HG02798 (cell line): ENCODE measurements around the gene MESD.

Experiments used
- ATAC-seq: cut with Tn5 transposase; IDR thresholded peaks from one replicate; pipeline ENCODE4 v1.9.1; 2021; ENCODE audit warnings: mild to moderate bottlenecking; ENCODE audit not compliant: unreplicated experiment, poor library complexity

MESD gene

DNA sequence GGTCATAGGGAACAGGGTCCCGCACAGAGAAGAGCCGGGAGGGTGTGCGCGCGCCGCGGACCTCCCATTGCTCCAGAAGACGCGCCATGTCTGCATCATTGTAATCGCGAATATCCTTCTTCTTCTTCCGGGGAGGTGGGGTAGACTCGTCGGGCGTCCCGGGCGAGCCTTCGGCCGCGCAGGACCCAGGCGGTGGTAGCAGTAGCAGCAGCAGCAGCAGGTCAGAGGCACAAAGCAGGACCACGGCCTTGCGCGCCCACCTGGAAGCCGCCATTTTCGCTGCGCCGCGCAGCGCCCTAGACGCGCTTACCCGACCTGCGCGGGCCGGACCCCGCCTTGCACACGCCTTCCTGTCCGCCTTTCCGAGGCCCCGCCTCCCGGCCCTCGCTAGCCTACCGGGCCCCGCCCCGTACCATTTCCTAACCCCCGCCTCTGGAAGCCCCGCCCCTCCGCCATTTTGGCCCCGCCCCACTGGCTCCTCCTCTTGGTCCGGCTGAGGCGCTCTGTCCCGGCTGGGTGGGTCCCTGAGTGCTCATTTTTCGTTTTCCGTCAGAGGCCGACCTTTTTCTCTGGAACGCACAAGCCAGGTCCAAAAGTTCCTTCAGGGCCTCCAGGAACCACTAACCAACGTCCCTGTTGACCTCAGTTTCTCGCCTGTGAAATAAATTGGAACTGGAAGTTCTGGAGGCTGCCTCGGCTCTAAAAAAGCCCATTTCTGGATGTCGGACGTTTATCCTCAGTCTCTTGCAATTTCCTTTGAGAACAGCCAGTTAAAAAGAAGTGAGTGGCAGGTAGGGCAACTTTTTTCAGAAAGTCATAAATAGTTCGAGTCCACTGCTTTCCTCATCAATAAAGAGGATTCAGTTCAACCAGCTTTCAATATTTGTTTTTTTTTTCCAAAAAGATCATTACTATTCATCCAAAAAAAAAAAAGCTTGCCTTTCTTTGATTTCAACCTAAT lies at the start of gene MESD:
Gene MESD (minus strand): TSS at position 302 of the 961 bp plus-strand sequence. CDS start 28 bp downstream, at position 274.
- peak; percentile 98 for ATAC-seq

- ATAC-seq, result no peak
Measured at GRCh38 chr15:81038975-81039607, 49.5 kb upstream of the MESD start.

DNA sequence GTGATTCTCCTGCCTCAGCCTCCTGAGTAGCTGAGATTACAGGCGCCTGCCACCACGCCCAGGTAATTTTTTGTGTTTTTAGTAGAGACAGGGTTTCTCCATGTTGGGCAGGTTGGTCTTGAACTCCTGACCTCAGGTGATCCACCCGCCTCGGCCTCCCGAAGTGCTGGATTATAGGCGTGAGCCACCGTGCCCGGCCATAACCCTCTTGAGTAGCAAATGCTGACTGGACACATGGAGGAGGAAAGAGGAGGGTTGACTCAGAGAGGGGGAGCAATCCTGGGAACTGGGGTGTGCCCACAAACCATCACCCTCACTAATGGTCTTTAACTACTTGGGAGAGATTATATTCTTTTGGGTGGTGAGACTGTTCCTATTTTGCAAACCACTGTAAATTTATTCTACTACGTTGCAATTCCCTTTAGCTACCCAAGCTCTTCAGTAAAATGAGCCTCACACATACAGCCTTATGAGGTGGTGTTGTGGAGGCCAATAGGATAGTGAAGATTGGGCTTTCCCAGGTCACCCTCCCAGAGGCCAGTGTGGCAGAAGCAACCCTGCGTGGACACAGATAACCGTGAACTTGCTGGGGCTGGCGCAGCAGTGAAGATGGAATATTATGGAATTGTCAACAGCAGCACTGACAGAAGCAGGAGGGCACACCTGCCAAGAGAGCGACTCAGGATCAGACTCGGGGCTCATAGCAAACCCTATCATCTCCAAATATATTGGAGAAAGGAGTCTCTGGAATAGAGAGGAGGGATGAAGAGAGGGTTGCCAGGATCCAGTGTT lies 48.5 kb upstream of the MESD start:
- ATAC-seq, result no peak

GRCh38 chr15:81033508-81033907 lies 43.9 kb upstream of the MESD start:
- no peak for ATAC-seq

- ATAC-seq, result no peak
Measured at GRCh38 chr15:81032818-81033217, 43.2 kb upstream of the MESD start.

GRCh38 chr15:81032355-81032754 lies 42.7 kb upstream of the MESD start:
- no peak for ATAC-seq

DNA sequence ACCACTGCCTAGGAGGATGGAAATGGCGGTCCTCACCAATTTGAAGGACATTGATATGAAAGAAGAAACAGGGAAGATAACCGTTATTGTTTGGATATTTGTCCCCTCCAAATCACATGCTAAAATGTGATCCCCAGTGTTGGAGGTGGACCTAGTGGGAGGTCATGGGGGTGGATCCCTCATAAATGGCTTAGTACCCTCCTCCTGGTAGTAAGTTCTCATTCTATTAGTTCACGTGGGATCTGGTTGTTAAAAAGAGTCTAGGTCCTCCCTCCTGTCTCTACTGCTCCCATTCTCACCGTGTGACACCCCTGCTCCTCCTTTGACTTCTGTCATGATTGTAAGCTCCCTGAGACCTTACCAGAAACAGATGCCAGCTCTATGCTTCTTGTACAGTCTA lies 41.6 kb upstream of the MESD start:
- no peak for ATAC-seq

- ATAC-seq, result no peak
Measured at GRCh38 chr15:81030301-81030750, 40.7 kb upstream of the MESD start.

- ATAC-seq, result no peak
Measured at GRCh38 chr15:81029414-81030300, 40.0 kb upstream of the MESD start.

DNA sequence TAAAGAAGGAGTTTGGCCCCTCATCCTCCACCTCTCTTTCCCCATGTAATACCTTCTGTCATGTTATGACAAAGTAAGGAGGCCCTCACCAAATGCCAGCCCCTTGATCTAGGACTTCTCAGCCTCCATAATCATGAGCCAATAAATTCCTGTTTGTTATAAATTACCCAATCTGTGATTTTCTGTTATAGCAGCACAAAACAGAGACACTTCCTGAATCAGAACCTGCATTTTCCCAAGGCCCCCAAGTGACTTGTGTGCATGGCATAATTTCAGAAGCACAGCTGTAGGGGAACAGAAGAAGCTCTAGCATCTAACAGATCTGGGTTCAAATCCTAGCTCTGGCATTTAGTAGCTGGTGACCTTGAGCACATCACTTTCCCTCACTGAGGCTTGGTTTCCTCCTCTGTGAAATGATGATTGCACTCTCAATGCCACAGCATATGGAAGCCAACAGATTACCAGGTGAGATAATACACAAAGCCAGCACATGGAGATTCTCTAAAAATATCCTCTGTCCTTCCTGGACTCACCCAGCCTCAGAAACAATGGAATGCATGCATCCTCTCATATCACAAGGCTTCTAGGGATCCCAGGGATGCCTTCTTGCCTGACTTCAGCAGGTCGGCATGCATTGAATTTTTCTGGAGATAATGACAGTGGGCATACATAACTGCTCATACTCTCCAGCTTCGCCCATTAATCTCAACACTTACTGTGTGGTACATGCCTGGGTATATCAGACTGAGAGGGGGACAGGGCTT lies 37.4 kb upstream of the MESD start:
- ATAC-seq, result no peak

GRCh38 chr15:81025721-81026370 lies 36.2 kb upstream of the MESD start:
- ATAC-seq, result no peak

DNA sequence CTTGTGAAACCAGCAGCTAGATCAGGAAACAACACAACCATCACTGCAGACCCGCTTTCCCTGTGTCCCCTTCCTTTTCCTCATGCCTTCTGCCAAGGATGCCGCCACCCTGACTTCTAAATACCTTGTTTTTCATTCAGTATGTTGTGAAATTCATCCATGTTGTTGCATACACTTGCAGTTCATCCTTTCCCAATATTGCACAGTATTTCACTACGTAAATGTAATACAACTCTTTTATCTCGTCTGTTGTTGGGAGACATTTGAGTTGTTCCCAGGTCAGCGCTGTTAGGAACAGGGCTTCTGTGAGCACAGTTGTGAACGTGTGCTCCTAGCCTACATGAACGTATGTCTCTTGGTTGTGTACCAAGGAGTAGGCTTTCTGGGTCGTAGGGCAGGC lies 35.3 kb upstream of the MESD start:
- ATAC-seq, result no peak

- ATAC-seq, result no peak
Measured at GRCh38 chr15:81024265-81024872, 34.8 kb upstream of the MESD start.

DNA sequence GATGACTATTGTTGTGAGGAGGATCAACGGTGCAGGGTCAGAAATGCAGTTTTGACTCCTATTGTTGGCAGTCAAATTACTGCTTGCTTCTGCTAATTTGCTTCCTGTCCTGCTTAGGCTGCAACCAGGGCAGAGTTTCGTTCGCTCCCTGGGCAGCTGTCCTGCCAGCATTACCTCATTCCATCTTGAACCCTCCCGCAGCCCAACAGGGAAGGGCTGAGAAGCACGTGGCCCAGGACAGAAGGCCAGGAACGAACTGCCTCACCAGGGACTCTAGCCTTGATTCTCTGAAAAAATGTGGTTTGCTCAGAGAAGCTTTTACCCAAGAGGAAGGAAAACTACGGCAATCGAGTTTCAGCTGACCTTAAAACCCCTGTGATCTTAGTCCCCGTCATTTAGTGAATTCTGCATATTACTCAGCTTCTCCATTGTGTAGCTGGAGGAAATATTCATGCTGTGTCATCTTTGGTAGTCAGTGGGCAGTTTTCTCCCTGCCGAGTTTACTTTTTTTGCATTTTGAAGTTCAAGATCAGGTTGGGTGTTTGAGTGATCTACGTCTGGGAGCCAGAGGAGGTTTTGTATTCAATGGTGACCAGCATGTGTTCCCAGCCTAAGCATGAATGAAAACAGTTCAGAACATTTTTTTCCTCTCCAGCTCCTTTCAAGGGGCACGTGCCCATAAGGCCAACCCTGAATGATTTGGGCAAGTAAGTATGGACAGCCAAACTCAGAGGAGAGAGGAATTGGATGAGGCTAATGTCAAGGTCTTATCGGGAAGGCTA lies 34.1 kb upstream of the MESD start:
- ATAC-seq, result peak; percentile 88

- no peak for ATAC-seq
Measured at GRCh38 chr15:81021321-81021720, 31.7 kb upstream of the MESD start.

GRCh38 chr15:81018197-81018596 lies 28.6 kb upstream of the MESD start:
- ATAC-seq, result no peak

GRCh38 chr15:81016489-81017068 lies 27.0 kb upstream of the MESD start:
- ATAC-seq, result no peak
